ENCODE measurements around the gene IP6K2. TPM values are rescaled to one million over a fixed set of nuclear protein-coding genes. Genes with fewer than 3 reads are reported as not detected.
A peak's percentile ranks its signal among the peaks of the same experiment; 100 is the strongest.
"Not testable (repeated sequence)": the region's sequence is repeated elsewhere in the genome, so short reads cannot be mapped to it uniquely, and the experiment has no call there.

The IP6K2 gene
- total RNA-seq, 1 donor from 2014 or later: 145 TPM

DNA sequence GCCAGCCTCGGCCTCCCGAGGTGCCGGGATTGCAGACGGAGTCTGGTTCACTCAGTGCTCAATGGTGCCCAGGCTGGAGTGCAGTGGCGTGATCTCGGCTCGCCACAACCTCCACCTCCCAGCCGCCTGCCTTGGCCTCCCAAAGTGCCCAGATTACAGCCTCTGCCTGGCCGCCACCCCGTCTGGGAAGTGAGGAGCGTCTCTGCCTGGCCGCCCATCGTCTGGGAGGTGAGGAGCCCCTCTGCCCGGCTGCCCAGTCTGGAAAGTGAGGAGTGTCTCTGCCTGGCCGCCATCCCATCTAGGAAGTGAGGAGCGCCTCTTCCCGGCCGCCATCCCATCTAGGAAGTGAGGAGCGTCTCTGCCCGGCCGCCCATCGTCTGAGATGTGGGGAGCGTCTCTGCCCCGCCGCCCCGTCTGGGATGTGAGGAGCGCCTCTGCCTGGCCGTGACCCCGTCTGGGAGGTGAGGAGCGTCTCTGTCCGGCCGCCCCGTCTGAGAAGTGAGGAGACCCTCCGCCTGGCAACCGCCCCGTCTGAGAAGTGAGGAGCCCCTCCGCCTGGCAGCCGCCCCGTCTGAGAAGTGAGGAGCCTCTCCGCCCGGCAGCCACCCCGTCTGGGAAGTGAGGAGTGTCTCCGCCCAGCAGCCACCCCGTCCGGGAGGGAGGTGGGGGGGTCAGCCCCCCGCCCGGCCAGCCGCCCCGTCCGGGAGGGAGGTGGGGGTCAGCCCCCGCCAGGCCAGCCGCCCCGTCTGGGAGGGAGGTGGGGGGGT is 16.9 kb upstream of the IP6K2 start:
- H3K4me3 Mint-ChIP-seq; DNase-seq (ENCODE audit: extremely low spot score, unreplicated experiment); H3K27me3 Mint-ChIP-seq; H3K36me3 Mint-ChIP-seq; H3K9me3 Mint-ChIP-seq; H3K27ac Mint-ChIP-seq: not testable (repeated sequence)
- peaks cover 11% of the 10 kb centered on the region for H3K4me1 Mint-ChIP-seq (ENCODE audit: unreplicated experiment)

DNA sequence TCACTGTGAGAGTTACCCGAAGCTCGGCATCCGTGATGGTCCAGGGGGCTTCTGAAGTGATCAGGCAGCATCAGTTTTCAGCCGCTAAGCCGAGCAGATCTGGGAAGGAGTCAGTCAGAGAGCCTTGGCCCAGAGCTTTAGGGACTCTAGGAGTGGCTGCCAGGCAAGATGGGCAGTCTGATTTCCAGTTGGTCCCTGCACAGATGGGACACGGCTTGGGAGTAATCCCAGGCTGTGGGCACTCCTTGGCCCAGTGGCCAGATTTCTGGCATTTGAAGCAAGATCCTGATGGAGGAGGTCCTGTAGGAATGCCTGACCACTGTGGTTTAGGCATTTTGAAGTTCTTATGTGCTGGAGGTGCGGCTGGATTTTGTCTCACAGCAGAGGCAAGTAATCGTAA is 10.5 kb upstream of the IP6K2 start:
- TF ChIP-seq, protein P1, sequence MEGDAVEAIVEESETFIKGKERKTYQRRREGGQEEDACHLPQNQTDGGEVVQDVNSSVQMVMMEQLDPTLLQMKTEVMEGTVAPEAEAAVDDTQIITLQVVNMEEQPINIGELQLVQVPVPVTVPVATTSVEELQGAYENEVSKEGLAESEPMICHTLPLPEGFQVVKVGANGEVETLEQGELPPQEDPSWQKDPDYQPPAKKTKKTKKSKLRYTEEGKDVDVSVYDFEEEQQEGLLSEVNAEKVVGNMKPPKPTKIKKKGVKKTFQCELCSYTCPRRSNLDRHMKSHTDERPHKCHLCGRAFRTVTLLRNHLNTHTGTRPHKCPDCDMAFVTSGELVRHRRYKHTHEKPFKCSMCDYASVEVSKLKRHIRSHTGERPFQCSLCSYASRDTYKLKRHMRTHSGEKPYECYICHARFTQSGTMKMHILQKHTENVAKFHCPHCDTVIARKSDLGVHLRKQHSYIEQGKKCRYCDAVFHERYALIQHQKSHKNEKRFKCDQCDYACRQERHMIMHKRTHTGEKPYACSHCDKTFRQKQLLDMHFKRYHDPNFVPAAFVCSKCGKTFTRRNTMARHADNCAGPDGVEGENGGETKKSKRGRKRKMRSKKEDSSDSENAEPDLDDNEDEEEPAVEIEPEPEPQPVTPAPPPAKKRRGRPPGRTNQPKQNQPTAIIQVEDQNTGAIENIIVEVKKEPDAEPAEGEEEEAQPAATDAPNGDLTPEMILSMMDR (conservative IDR thresholded peaks at IDR 0.05): no peak
- no peaks in the 10 kb centered on the region for H3K9me3 Mint-ChIP-seq
- no peaks in the 10 kb centered on the region for H3K36me3 Mint-ChIP-seq
- H3K27me3 Mint-ChIP-seq: peaks cover 6% of the 10 kb centered on the region
- no peak overlapping the region for H3K27ac Mint-ChIP-seq
- no peak for DNase-seq (ENCODE audit: extremely low spot score, unreplicated experiment)
- H3K4me1 Mint-ChIP-seq (ENCODE audit: unreplicated experiment): no peaks in the 10 kb centered on the region
- no peak overlapping the region for H3K4me3 Mint-ChIP-seq

DNA sequence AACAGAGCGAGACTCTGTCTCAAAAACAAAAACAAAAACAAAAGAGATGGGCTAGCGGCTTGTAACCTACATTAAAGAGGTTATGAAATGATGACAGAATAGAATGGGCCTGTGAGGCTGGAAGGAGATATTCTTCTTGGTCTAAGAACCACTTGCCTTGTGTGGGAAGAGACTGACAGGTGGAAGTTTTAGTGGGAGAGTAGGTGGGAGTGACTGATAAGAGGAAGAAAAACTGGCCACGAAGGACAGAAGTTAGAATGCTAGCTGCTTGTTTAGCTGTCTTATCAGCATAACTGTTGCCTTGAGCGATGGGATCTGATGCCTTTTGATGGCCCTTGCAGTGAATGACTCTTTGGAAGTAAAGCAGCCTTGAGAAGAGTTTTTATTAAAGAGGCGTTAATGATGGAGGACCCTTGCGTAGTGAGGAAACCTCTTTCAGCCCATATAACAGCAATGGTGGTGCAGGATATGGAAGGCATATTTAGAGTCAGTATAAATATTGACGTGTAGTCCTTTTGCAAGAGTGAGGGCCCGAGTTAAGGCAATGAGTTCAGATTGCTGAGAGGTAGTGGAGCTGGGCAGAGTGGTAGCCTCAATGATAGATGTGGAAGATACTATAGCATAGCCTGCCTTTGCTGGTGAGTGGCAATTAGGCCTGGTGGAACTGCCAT is 8.3 kb upstream of the IP6K2 start:
- H3K27ac Mint-ChIP-seq; H3K36me3 Mint-ChIP-seq; DNase-seq (ENCODE audit: extremely low spot score, unreplicated experiment); H3K9me3 Mint-ChIP-seq; H3K4me1 Mint-ChIP-seq (ENCODE audit: unreplicated experiment); H3K27me3 Mint-ChIP-seq; H3K4me3 Mint-ChIP-seq: not testable (repeated sequence)

DNA sequence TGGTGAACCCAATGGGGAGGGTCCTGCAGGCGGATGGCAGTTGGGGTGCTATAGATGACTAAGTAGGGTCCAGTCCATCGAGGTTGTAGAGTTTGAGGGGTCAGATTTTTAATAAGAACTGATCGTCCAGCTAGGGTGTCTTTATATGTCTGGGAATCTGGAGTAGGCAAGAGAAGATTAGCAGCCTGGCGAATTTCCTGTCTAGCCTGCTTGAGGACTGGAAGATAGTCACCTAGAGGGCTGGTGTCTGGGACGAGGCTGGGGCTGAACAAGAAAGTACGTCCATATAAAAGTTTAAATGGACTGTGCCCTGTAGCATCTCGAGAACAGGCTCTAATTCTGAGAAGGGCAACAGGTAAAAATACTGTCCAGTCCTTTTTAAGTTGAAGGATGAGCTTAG is 6.7 kb upstream of the IP6K2 start:
- Mint-ChIP-seq H3K36me3 (no peaks in the 10 kb centered on the region), H3K9me3 (no peaks in the 10 kb centered on the region), H3K27ac (peak overlapping the region; percentile 9), H3K4me1 (ENCODE audit: unreplicated experiment) (no peaks in the 10 kb centered on the region), H3K27me3 (peaks cover 6% of the 10 kb centered on the region), H3K4me3 (no peak overlapping the region)
- TF ChIP-seq, protein P1 (conservative IDR thresholded peaks at IDR 0.05): no peak
- DNase-seq (ENCODE audit: extremely low spot score, unreplicated experiment): no peak

DNA sequence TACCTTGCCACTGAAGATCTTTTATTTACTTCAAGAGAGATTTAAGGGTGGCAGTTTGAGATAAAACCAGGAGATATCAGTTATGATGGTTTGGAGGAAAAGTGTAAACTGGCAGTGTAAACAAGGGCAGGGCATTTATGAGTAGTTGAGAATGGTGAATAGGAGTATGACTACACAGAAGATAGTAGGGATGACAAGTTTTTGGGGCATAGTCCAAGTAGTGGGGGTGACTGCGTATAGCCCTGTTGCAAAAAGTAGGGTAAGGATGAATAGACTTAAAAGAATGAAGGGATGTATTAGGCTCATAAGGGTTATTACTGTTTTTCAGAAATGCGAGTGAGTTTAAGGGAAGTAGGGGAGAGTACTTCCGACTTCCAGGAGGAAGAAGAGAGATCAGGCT is 6.3 kb upstream of the IP6K2 start:
- DNase-seq (ENCODE audit: extremely low spot score, unreplicated experiment); H3K9me3 Mint-ChIP-seq; H3K4me1 Mint-ChIP-seq (ENCODE audit: unreplicated experiment); H3K4me3 Mint-ChIP-seq; H3K36me3 Mint-ChIP-seq; H3K27me3 Mint-ChIP-seq: not testable (repeated sequence)
- peak overlapping the region; percentile 9 for H3K27ac Mint-ChIP-seq

DNA sequence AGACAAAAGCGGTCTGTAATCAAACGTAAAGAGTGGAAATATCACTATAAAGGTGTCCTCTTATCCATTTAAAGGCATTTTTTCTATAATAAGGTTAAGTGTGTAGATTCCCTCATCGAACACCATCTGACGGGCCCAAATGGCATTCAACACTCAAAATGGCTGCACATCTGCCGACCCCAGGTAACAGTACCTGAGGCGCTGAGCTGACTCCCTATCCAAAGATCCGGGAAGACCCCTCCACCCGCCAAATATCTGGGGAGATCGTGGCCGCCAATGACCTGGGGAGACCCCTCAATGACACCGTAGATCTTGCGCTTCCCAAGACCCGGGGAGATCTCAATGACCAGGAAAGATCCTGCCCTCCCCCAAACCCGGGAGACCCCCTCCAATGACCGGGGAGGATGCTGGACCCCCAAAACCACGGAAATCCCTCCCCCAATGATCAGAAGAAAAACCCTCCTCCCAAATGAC is 476 bp downstream of the IP6K2 start:
- Mint-ChIP-seq H3K27me3 (no peaks in the 10 kb centered on the region), H3K4me3 (peak overlapping the region; percentile 97), H3K27ac (peak overlapping the region; percentile 96), H3K36me3 (peaks cover 19% of the 10 kb centered on the region), H3K4me1 (ENCODE audit: unreplicated experiment) (peaks cover 22% of the 10 kb centered on the region), H3K9me3 (peaks cover 4% of the 10 kb centered on the region)
- no peak for DNase-seq (ENCODE audit: extremely low spot score, unreplicated experiment)
- TF ChIP-seq, protein P1 (conservative IDR thresholded peaks at IDR 0.05): no peak

DNA sequence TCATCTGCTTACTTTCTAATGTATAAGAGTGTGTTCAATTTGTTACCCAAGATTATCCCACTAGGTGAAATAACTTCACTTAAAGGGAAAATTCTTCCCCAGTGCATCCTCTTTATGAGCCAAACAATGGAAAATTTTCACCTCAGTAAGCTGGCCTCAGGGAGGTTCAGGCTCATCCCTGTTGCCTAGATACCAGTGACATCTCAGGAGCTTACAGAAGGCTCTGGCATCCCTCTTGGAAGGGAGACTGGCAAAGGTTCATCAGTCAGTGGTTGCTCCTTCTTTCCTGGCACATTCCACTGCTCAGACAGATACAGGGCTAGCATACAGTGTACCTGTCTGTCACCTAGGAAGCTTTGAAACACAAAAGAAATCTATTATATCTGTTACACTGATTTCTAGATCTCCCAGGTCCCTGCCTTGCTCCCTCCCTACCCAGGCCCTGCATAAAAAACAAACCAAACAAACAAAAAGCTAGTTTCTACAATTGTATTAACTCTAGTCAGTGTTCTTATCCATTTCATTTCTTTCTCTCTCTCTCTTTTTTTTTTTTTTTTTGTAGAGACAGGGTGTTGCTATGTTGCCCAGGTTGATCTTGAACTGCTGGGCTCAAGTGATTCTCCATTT is 1.7 kb downstream of the IP6K2 start:
- Mint-ChIP-seq H3K4me3 (peak overlapping the region; percentile 97), H3K4me1 (ENCODE audit: unreplicated experiment) (peaks cover 28% of the 10 kb centered on the region), H3K36me3 (peaks cover 26% of the 10 kb centered on the region), H3K27ac (peak overlapping the region; percentile 96), H3K9me3 (peaks cover 4% of the 10 kb centered on the region), H3K27me3 (no peaks in the 10 kb centered on the region)
- no peak for DNase-seq (ENCODE audit: extremely low spot score, unreplicated experiment)
- TF ChIP-seq, protein P1 (conservative IDR thresholded peaks at IDR 0.05): no peak

Data from type B pancreatic cell (in vitro differentiated cells).